ENCODE data around the gene GPX2.

- no peak for TF ChIP-seq CTCF (IDR thresholded peaks at IDR 0.05)
- no peak for TF ChIP-seq POLR2A (IDR thresholded peaks at IDR 0.05)
Observed at GRCh38 chr14:64934338-64934929, 8.1 kb downstream of the GPX2 start.

Data from thyroid gland (tissue), 4 donors.